IMR-90 (cell line): ENCODE results near the gene FBXO15. TPM values are rescaled to one million over a fixed set of nuclear protein-coding genes. Genes with fewer than 3 reads are reported as not detected.

Experiments
- ATAC-seq: fragments of 200-7000 bp; cut with Tn5 transposase; 2 replicates; pipeline ENCODE4 v1.9.1; 2020; ENCODE audit warnings: low read depth, mild to moderate bottlenecking, moderate library complexity
- BruUV-seq: library from RNA; stranded (reverse); fragments of 400-500 nt; replicated peaks from 2 replicates; lab custom pipeline; 2021; lab: Mats Ljungman, UMichigan
- CTCF ChIA-PET: fragments of 300-600 bp; formaldehyde crosslinking; extraction: SDS; loops from one replicate; lab custom pipeline; 2021; ENCODE audit warnings: antibody characterized with exemption; lab: Yijun Ruan, JAX
- POLR2A ChIA-PET: fragments of 300-600 bp; sonication (Branson Sonifier 250); formaldehyde crosslinking; loops from one replicate; lab custom pipeline; 2022; ENCODE audit warnings: antibody characterized with exemption; ENCODE audit not compliant: unreplicated experiment; lab: Charles Lee
- DNase-seq: peaks from one replicate; pipeline ENCODE4 v3.0.0; 2013
- H2AFZ ChIP-seq: replicated peaks from 2 replicates; pipeline ENCODE3; 2013; ENCODE audit warnings: low read length, mild to moderate bottlenecking; ENCODE audit not compliant: poor library complexity
- H2AK5ac ChIP-seq: 2 replicates; pipeline ENCODE4 v1.6.1; 2013; ENCODE audit warnings: low read depth, low read length, inconsistent platforms
- H2AK9ac ChIP-seq: replicated peaks from 2 replicates; pipeline ENCODE3; 2013; ENCODE audit warnings: mild to moderate bottlenecking, low read depth, low read length, moderate library complexity; ENCODE audit not compliant: poor library complexity
- H2BK120ac ChIP-seq: 2 replicates; pipeline ENCODE4 v1.6.1; 2013; ENCODE audit warnings: low read depth, low read length, inconsistent platforms
- H2BK15ac ChIP-seq: 3 replicates; pipeline ENCODE4 v1.6.1; 2013; ENCODE audit warnings: low read depth, low read length, inconsistent platforms
- H2BK20ac ChIP-seq: 2 replicates; pipeline ENCODE4 v1.6.1; 2013; ENCODE audit warnings: low read depth, mild to moderate bottlenecking, inconsistent platforms, low read length, moderate library complexity
- H2BK5ac ChIP-seq: 2 replicates; pipeline ENCODE4 v1.6.1; 2013; ENCODE audit warnings: mild to moderate bottlenecking, low read depth, low read length, inconsistent platforms; ENCODE audit not compliant: poor library complexity, severe bottlenecking
- H3K14ac ChIP-seq: replicated peaks from 2 replicates; pipeline ENCODE4 v1.6.1; 2013; ENCODE audit warnings: low read depth, low read length, inconsistent platforms
- H3K18ac ChIP-seq: 2 replicates; pipeline ENCODE4 v1.6.1; 2013; ENCODE audit warnings: low read depth, low read length, control low read depth
- H3K23ac ChIP-seq: 2 replicates; pipeline ENCODE4 v1.6.1; 2013; ENCODE audit warnings: low read depth, low read length, inconsistent platforms
- H3K27ac ChIP-seq: 2 replicates; pipeline ENCODE4 v1.5.1; 2013; ENCODE audit warnings: mild to moderate bottlenecking, control low read depth, low read length; ENCODE audit not compliant: insufficient read depth
- H3K27me3 ChIP-seq: 2 replicates; pipeline ENCODE4 v1.6.1; 2013; ENCODE audit warnings: low read length; ENCODE audit not compliant: control insufficient read depth, insufficient read depth
- H3K36me3 ChIP-seq: 2 replicates; pipeline ENCODE4 v1.6.1; 2013; ENCODE audit warnings: low read length, mixed read lengths; ENCODE audit not compliant: control insufficient read depth, insufficient read depth
- H3K4ac ChIP-seq: 2 replicates; pipeline ENCODE4 v1.6.1; 2013; ENCODE audit warnings: low read depth, low read length, inconsistent platforms
- H3K4me1 ChIP-seq: 2 replicates; pipeline ENCODE4 v1.6.1; 2013; ENCODE audit warnings: low read length, mixed read lengths; ENCODE audit not compliant: control insufficient read depth, insufficient read depth
- H3K4me2 ChIP-seq: 2 replicates; pipeline ENCODE4 v1.6.1; 2013; ENCODE audit warnings: low read depth, mild to moderate bottlenecking, control low read depth, low read length, moderate library complexity
- H3K4me3 ChIP-seq: 2 replicates; pipeline ENCODE4 v1.5.1; 2013; ENCODE audit warnings: low read depth, mild to moderate bottlenecking, control low read depth, low read length, moderate library complexity; ENCODE audit not compliant: insufficient read depth
- H3K56ac ChIP-seq: 2 replicates; pipeline ENCODE4 v1.6.1; 2013; ENCODE audit warnings: low read length, inconsistent platforms; ENCODE audit not compliant: insufficient read depth; ENCODE audit errors: extremely low read depth
- H3K79me1 ChIP-seq, 2 experiments: 2 replicates each; pipeline ENCODE4 v1.6.1; 2013; ENCODE audit warnings: low read length in 2 of 2, inconsistent platforms in 1 of 2, low read depth in 1 of 2
- H3K9ac ChIP-seq: 2 replicates; pipeline ENCODE4 v1.6.1; 2013; ENCODE audit warnings: low read depth, low read length, control low read depth
- H3K9me1 ChIP-seq: 2 replicates; pipeline ENCODE4 v1.6.1; 2013; ENCODE audit warnings: low read length, inconsistent platforms; ENCODE audit not compliant: insufficient read depth
- H3K9me3 ChIP-seq: 2 replicates; pipeline ENCODE4 v1.6.1; 2013; ENCODE audit warnings: low read length; ENCODE audit not compliant: control insufficient read depth, insufficient read depth
- H4K20me1 ChIP-seq: 2 replicates; pipeline ENCODE4 v1.6.1; 2013; ENCODE audit warnings: low read length, inconsistent platforms; ENCODE audit not compliant: insufficient read depth
- H4K5ac ChIP-seq: 2 replicates; pipeline ENCODE4 v1.6.1; 2013; ENCODE audit warnings: mild to moderate bottlenecking, low read depth, low read length, control low read depth
- H4K8ac ChIP-seq, 2 experiments: 2 replicates each; pipeline ENCODE4 v1.6.1; 2013; ENCODE audit warnings: low read depth in 2 of 2, low read length in 2 of 2, control low read depth in 1 of 2, inconsistent platforms in 1 of 2
- H4K91ac ChIP-seq: 2 replicates; pipeline ENCODE4 v1.6.1; 2013; ENCODE audit warnings: low read depth, low read length, inconsistent platforms; ENCODE audit not compliant: insufficient read depth
- CTCF ChIP-seq: conservative IDR thresholded peaks from 2 replicates; pipeline ENCODE4 v1.5.1; 2012; ENCODE audit warnings: mild to moderate bottlenecking, low read depth, low read length, improper control_type of control experiment
- ELK1 ChIP-seq: fragments of 150-350 bp; IDR thresholded peaks from 2 replicates; pipeline ENCODE4 v1.6.1; 2016; ENCODE audit warnings: low read depth, mild to moderate bottlenecking, low read length, moderate library complexity, borderline replicate concordance
- WGBS, 2 experiments: methylation state at CpG; one replicate each; pipeline versions ENCODE4 v1.1.5 to v1.1.7; 2013; ENCODE audit warnings: missing lambda C conversion rate in 2 of 2; ENCODE audit not compliant: insufficient read length in 1 of 2; ENCODE audit errors: extremely low coverage in 2 of 2; 5-methylcytosine and 5-hydroxymethylcytosine counted together
- dilution Hi-C: fragments of 300-500 bp; cut with HindIII; formaldehyde crosslinking; loops from one replicate; pipeline ENCODE4 v1.14.3; 2018; ENCODE audit warnings: low sequenced_read_pairs; ENCODE audit not compliant: unreplicated experiment
- in situ Hi-C: fragments of 300-500 bp; cut with MboI; formaldehyde crosslinking; loops from 3 replicates; pipeline ENCODE4 v1.14.3; 2019; ENCODE audit warnings: low sequenced_read_pairs, inconsistent platforms, mixed read lengths
- intact Hi-C: fragments of 100-400 bp; cut with micrococcal nuclease; formaldehyde crosslinking; loops from 2 replicates; pipeline ENCODE4 v1.10.0; 2022
- polyA plus RNA-seq, 3 experiments: library from polyadenylated mRNA; depleted of rRNA; stranded (reverse); fragments of >200 nt; gene quantifications; 2 replicates each; pipeline ENCODE4 v1.2.3, GENCODE V29; 2012; ENCODE audit warnings: low replicate concordance in 1 of 3
- total RNA-seq: library from RNA; depleted of rRNA; stranded (reverse); fragments of >200 nt; gene quantifications from 2 replicates; pipeline ENCODE4 v1.2.3, GENCODE V29; 2012

The FBXO15 gene
- total and polyA plus RNA-seq, 2 of the 4 experiments (the other 2 are of a cell fraction), result 0.90 to 2.0 TPM

- intact Hi-C loops, result no loop called here
- Histone ChIP-seq H3K9ac (no peak overlapping the region), H3K27me3 (peaks cover 1% of the 10 kb centered on the region; the same call in 1 of the 2 replicates), H4K20me1 (no peaks in the 10 kb centered on the region), H3K56ac (no peak overlapping the region), H3K27ac (no peak overlapping the region), H2BK20ac (no peak overlapping the region), H3K4me3 (no peak overlapping the region), H3K18ac (no peak overlapping the region), H3K4me2 (no peak overlapping the region), H2AK5ac (no peak overlapping the region), H3K4ac (no peak overlapping the region), H3K4me1 (no peaks in the 10 kb centered on the region), H3K23ac (no peak overlapping the region), H3K9me3 (peaks cover 2% of the 10 kb centered on the region; the same call in 1 of the 2 replicates), H4K5ac (no peak overlapping the region), H2BK120ac (no peak overlapping the region), H3K79me1 (no peaks in the 10 kb centered on the region), H4K91ac (no peak overlapping the region), H3K14ac (no peak overlapping the region), H3K36me3 (no peaks in the 10 kb centered on the region), H2AK9ac (no peak overlapping the region), H3K9me1 (no peaks in the 10 kb centered on the region), H2AFZ (peak overlapping the region; percentile 18), H4K8ac (no peak overlapping the region), H2BK5ac (no peak overlapping the region), H2BK15ac (no peak overlapping the region)
- dilution Hi-C loops, result no loop called here
- ATAC-seq (no peak), DNase-seq (no peak)
- POLR2A ChIA-PET, result no interaction called here
- CTCF ChIA-PET, result interaction anchor here (2.2 kb wide), 1 partner anchor 11 kb away, joined by 8 read pairs; no protein-coding TSS in a partner anchor
- TF ChIP-seq CTCF (no peak), ELK1 (no peak)
- WGBS, 2 experiments, result 79% methylated on average over 2 of the region's 3 CpGs; no CpG with 5 or more reads in 1 of the 2 experiments
- no TSS peak for BruUV-seq
- in situ Hi-C loops, result no loop called here
These were observed 54.7 kb downstream of the FBXO15 start for GRCh38 chr18:74092922-74093321.
